ENCODE results near the gene DUSP22.

DUSP22 gene

GRCh38 chr6:305371-306206 lies 13.3 kb downstream of the DUSP22 start:
- in situ Hi-C loops (cut with HindIII; ENCODE audit: low pct_ligation_motif_present, low pct_unique_long_range_greater_than_20kb, low sequenced_read_pairs), result no loop called here
- peak; percentile 59 for DNase-seq

- DNase-seq, result no peak
- in situ Hi-C loops (cut with HindIII; ENCODE audit: low pct_ligation_motif_present, low pct_unique_long_range_greater_than_20kb, low sequenced_read_pairs), result no loop called here
These were observed 14.4 kb downstream of the DUSP22 start for GRCh38 chr6:306641-307061.

GRCh38 chr6:307065-307814 lies 15.0 kb downstream of the DUSP22 start:
- in situ Hi-C loops (cut with HindIII; ENCODE audit: low pct_ligation_motif_present, low pct_unique_long_range_greater_than_20kb, low sequenced_read_pairs), result no loop called here
- no peak for DNase-seq

- in situ Hi-C loops (cut with HindIII; ENCODE audit: low pct_ligation_motif_present, low pct_unique_long_range_greater_than_20kb, low sequenced_read_pairs), result no loop called here
- no peak for DNase-seq
These were observed 15.6 kb downstream of the DUSP22 start for GRCh38 chr6:307874-308273.

GRCh38 chr6:308307-308706 lies 16.0 kb downstream of the DUSP22 start:
- no peak for DNase-seq
- in situ Hi-C loops (cut with HindIII; ENCODE audit: low pct_ligation_motif_present, low pct_unique_long_range_greater_than_20kb, low sequenced_read_pairs), result no loop called here

GRCh38 chr6:308768-309167 lies 16.5 kb downstream of the DUSP22 start:
- in situ Hi-C loops (cut with HindIII; ENCODE audit: low pct_ligation_motif_present, low pct_unique_long_range_greater_than_20kb, low sequenced_read_pairs), result no loop called here
- DNase-seq, result no peak

GRCh38 chr6:309947-310346 lies 17.7 kb downstream of the DUSP22 start:
- DNase-seq, result no peak
- in situ Hi-C loops (cut with HindIII; ENCODE audit: low pct_ligation_motif_present, low pct_unique_long_range_greater_than_20kb, low sequenced_read_pairs), result no loop called here

GRCh38 chr6:310671-311070 lies 18.4 kb downstream of the DUSP22 start:
- no peak for DNase-seq
- in situ Hi-C loops (cut with HindIII; ENCODE audit: low pct_ligation_motif_present, low pct_unique_long_range_greater_than_20kb, low sequenced_read_pairs), result no loop called here

- in situ Hi-C loops (cut with HindIII; ENCODE audit: low pct_ligation_motif_present, low pct_unique_long_range_greater_than_20kb, low sequenced_read_pairs), result no loop called here
- no peak for DNase-seq
These were observed 19.5 kb downstream of the DUSP22 start for GRCh38 chr6:311679-312220.

- in situ Hi-C loops (cut with HindIII; ENCODE audit: low pct_ligation_motif_present, low pct_unique_long_range_greater_than_20kb, low sequenced_read_pairs), result no loop called here
- DNase-seq, result no peak
These were observed 20.8 kb downstream of the DUSP22 start for GRCh38 chr6:313087-313486.

GRCh38 chr6:313917-314316 lies 21.6 kb downstream of the DUSP22 start:
- in situ Hi-C loops (cut with HindIII; ENCODE audit: low pct_ligation_motif_present, low pct_unique_long_range_greater_than_20kb, low sequenced_read_pairs), result no loop called here
- no peak for DNase-seq

- in situ Hi-C loops (cut with HindIII; ENCODE audit: low pct_ligation_motif_present, low pct_unique_long_range_greater_than_20kb, low sequenced_read_pairs), result no loop called here
- no peak for DNase-seq
These were observed 22.1 kb downstream of the DUSP22 start for GRCh38 chr6:314377-314776.

- in situ Hi-C loops (cut with HindIII; ENCODE audit: low pct_ligation_motif_present, low pct_unique_long_range_greater_than_20kb, low sequenced_read_pairs), result no loop called here
These were observed 22.9 kb downstream of the DUSP22 start for GRCh38 chr6:315226-315625.

GRCh38 chr6:315921-316752 lies 23.9 kb downstream of the DUSP22 start:
- no peak for DNase-seq
- in situ Hi-C loops (cut with HindIII; ENCODE audit: low pct_ligation_motif_present, low pct_unique_long_range_greater_than_20kb, low sequenced_read_pairs), result no loop called here

More at GRCh38 chr6:315226-315625, 22.9 kb downstream of the DUSP22 start:
- no peak for DNase-seq

- in situ Hi-C loops (cut with HindIII; ENCODE audit: low pct_ligation_motif_present, low pct_unique_long_range_greater_than_20kb, low sequenced_read_pairs), result no loop called here
- DNase-seq, result no peak
These were observed 24.4 kb downstream of the DUSP22 start for GRCh38 chr6:316753-317038.

GRCh38 chr6:317060-317447 lies 24.8 kb downstream of the DUSP22 start:
- in situ Hi-C loops (cut with HindIII; ENCODE audit: low pct_ligation_motif_present, low pct_unique_long_range_greater_than_20kb, low sequenced_read_pairs), result no loop called here
- no peak for DNase-seq

- no peak for DNase-seq
- in situ Hi-C loops (cut with HindIII; ENCODE audit: low pct_ligation_motif_present, low pct_unique_long_range_greater_than_20kb, low sequenced_read_pairs), result no loop called here
These were observed 25.3 kb downstream of the DUSP22 start for GRCh38 chr6:317448-318144.

GRCh38 chr6:318243-318890 lies 26.1 kb downstream of the DUSP22 start:
- in situ Hi-C loops (cut with HindIII; ENCODE audit: low pct_ligation_motif_present, low pct_unique_long_range_greater_than_20kb, low sequenced_read_pairs), result no loop called here
- DNase-seq, result no peak
